Caco-2 (cell line): ENCODE results near the gene RCVRN. TPM values are rescaled to one million over a fixed set of nuclear protein-coding genes. Genes with fewer than 3 reads are reported as not detected.

ENCODE experiments used
- BruUV-seq: library from RNA; stranded (reverse); fragments of 400-500 nt; replicated peaks from 2 replicates; lab custom pipeline; 2021; lab: Mats Ljungman, UMichigan
- CTCF ChIA-PET: fragments of 300-600 bp; sonication (Branson Sonifier 250); formaldehyde crosslinking; loops from one replicate; lab custom pipeline; 2022; ENCODE audit warnings: antibody characterized with exemption; lab: Charles Lee
- POLR2A ChIA-PET: fragments of 300-600 bp; sonication (Branson Sonifier 250); formaldehyde crosslinking; loops from one replicate; lab custom pipeline; 2022; ENCODE audit warnings: antibody characterized with exemption; lab: Charles Lee
- DNase-seq, 2 experiments: peaks; one replicate each; pipeline versions ENCODE4 v3.0.0 to v3.0.0-alpha.2; 2020 to 2022
- H3K27me3 ChIP-seq: replicated peaks from 2 replicates; pipeline ENCODE4 v1.6.0; 2011; ENCODE audit warnings: low read length; ENCODE audit not compliant: control insufficient read depth, insufficient read depth
- H3K36me3 ChIP-seq: 2 replicates; pipeline ENCODE4 v1.5.1; 2011; ENCODE audit warnings: low read length; ENCODE audit not compliant: control insufficient read depth, insufficient read depth
- H3K4me1 ChIP-seq: fragments of 250-450 bp; sonication (Bioruptor Pico); 2 replicates; pipeline ENCODE4 v1.5.1; 2020; ENCODE audit warnings: mild to moderate bottlenecking
- H3K4me3 ChIP-seq: 2 replicates; pipeline ENCODE4 v1.5.1; 2011; ENCODE audit warnings: low read depth, mild to moderate bottlenecking, control low read depth, low read length
- H3K9me3 ChIP-seq: fragments of 250-450 bp; sonication (Bioruptor Pico); 2 replicates; pipeline ENCODE4 v1.5.1; 2020; ENCODE audit warnings: mild to moderate bottlenecking, moderate library complexity
- H3K27ac Mint-ChIP-seq: one replicate; pipeline ENCODE4 v1.8.0; 2022; ENCODE audit warnings: mixed read lengths; ENCODE audit not compliant: unreplicated experiment
- H3K27me3 Mint-ChIP-seq: one replicate; pipeline ENCODE4 v1.8.0; 2022; ENCODE audit warnings: mixed read lengths; ENCODE audit not compliant: insufficient read depth, unreplicated experiment
- H3K36me3 Mint-ChIP-seq: one replicate; pipeline ENCODE4 v1.8.0; 2022; ENCODE audit warnings: mild to moderate bottlenecking, mixed read lengths; ENCODE audit not compliant: insufficient read depth, unreplicated experiment
- H3K4me1 Mint-ChIP-seq: one replicate; pipeline ENCODE4 v1.8.0; 2022; ENCODE audit warnings: low read depth, mixed read lengths; ENCODE audit not compliant: unreplicated experiment
- H3K4me3 Mint-ChIP-seq: one replicate; pipeline ENCODE4 v1.8.0; 2022; ENCODE audit warnings: mild to moderate bottlenecking, moderate library complexity, mixed read lengths; ENCODE audit not compliant: unreplicated experiment
- H3K9me3 Mint-ChIP-seq: one replicate; pipeline ENCODE4 v1.8.0; 2022; ENCODE audit warnings: mixed read lengths; ENCODE audit not compliant: unreplicated experiment
- CTCF ChIP-seq, 2 experiments: fragments of 200-600 bp in 1 of 2; IDR thresholded peaks; 1 replicate in 1 of 2; 2 replicates in 1 of 2; pipeline versions ENCODE4 v1.5.1 to v1.8.0; 2011 to 2022; ENCODE audit warnings: antibody characterized with exemption in 1 of 2, control low read depth in 1 of 2, inconsistent platforms in 1 of 2, low read depth in 1 of 2, low read length in 1 of 2, mild to moderate bottlenecking in 1 of 2, moderate library complexity in 1 of 2; ENCODE audit not compliant: insufficient read depth in 1 of 2, severe bottlenecking in 1 of 2, unreplicated experiment in 1 of 2
- intact Hi-C: fragments of 100-400 bp; cut with micrococcal nuclease; formaldehyde crosslinking; loops from one replicate; pipeline ENCODE4 v1.10.0; 2022; ENCODE audit not compliant: unreplicated experiment
- total RNA-seq: library from RNA; stranded (reverse); gene quantifications from 2 replicates; pipeline ENCODE4 v1.2.3, GENCODE V29; 2022

Gene RCVRN
- total RNA-seq, 1 experiment from 2014 or later = not detected

- no TSS peak for BruUV-seq
- Mint-ChIP-seq H3K36me3 (no peaks in the 10 kb centered on the region), H3K9me3 (no peaks in the 10 kb centered on the region), H3K27ac (no peak overlapping the region), H3K4me1 (no peaks in the 10 kb centered on the region), H3K27me3 (peaks cover 3% of the 10 kb centered on the region), H3K4me3 (no peak overlapping the region)
- peak in 1 of 2 experiments; percentile 21 for TF ChIP-seq CTCF (IDR thresholded peaks at IDR 0.05; ENCODE audit: insufficient read depth in 1 of 2, low read depth in 1 of 2, low read length in 1 of 2, severe bottlenecking in 1 of 2, unreplicated experiment in 1 of 2)
- no peaks in the 10 kb centered on the region for H3K27me3 ChIP-seq
- no peak overlapping the region for H3K4me3 ChIP-seq
- ChIA-PET CTCF (no interaction called here), POLR2A (no interaction called here)
- intact Hi-C loops = no loop called here
- no peaks in the 10 kb centered on the region for H3K36me3 ChIP-seq
- no peaks in the 10 kb centered on the region for H3K9me3 ChIP-seq
- no peaks in the 10 kb centered on the region for H3K4me1 ChIP-seq
- DNase-seq = peak in 1 of 2 experiments; percentile 19
Measured at GRCh38 chr17:9905902-9906301, 831 bp upstream of the RCVRN start.

DNA sequence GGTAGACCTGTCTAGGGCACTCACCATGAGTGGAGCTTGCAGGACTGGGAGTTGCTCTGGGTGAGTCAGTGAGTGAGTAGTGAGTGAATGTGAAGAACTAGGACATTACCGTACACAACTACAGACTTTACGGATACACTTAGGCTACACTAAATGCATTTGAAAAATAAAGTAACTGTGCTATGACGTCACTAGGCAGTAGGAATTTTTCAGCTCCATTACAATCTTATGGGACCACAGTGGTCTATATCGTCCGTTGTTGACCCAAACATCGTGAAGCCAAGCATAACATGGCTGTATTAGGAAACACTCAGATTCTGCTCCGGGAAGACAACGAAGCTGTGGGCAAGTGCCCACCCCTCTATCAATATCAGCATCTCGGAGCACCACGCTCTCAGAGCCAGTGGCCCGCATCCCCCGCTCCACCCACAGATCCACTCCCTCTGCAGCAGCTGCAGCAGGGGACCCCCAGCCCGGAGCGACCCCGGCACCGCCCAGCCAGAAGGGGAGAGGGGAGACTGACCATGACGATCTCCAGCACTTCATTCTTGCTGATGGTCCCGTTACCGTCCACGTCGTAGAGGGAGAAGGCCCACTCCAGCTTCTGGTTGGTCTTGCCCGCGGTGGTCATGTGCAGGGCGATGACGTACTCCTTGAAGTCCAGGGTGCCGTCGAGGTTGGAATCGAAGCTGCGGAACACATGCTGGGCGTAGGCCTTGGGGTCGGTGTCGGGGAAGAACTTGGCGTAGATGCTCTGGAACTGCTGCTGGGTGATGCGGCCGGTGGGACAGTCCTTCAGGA, 594 bp downstream of the RCVRN start:
- Mint-ChIP-seq H3K27me3 (peaks cover 1% of the 10 kb centered on the region), H3K4me1 (no peaks in the 10 kb centered on the region), H3K27ac (no peak overlapping the region), H3K36me3 (no peaks in the 10 kb centered on the region), H3K9me3 (no peaks in the 10 kb centered on the region), H3K4me3 (no peak overlapping the region)
- POLR2A ChIA-PET = no interaction called here
- Histone ChIP-seq H3K4me1 (no peaks in the 10 kb centered on the region), H3K9me3 (no peaks in the 10 kb centered on the region), H3K36me3 (no peaks in the 10 kb centered on the region), H3K27me3 (no peaks in the 10 kb centered on the region), H3K4me3 (no peak overlapping the region)
- BruUV-seq = no TSS peak
- TF ChIP-seq CTCF (IDR thresholded peaks at IDR 0.05; ENCODE audit: insufficient read depth in 1 of 2, low read depth in 1 of 2, low read length in 1 of 2, severe bottlenecking in 1 of 2, unreplicated experiment in 1 of 2) = no peak
- DNase-seq = no peak
- CTCF ChIA-PET = no interaction called here
- intact Hi-C loops = no loop called here

DNA sequence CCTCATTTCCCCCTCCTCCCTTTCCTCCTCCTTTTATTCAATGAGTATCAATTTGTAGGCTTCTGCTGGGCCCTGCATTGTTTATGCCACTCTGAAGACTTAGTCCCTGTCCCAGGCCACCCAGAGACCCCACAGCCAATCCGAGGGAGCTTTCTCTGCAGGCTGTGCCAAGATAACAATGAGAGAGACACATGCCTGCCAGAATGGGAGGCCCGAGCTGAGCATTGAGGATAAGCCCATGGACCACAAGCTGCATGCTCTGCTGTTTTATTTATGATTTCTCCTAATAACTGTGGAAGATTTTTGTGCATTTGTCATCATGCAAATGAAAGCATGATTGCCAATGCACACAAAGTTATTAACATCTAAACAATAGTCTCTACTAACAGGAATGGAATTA, 3.0 kb downstream of the RCVRN start:
- Mint-ChIP-seq H3K36me3 (no peaks in the 10 kb centered on the region), H3K4me3 (no peak overlapping the region), H3K4me1 (no peaks in the 10 kb centered on the region), H3K27me3 (peaks cover 2% of the 10 kb centered on the region), H3K27ac (no peak overlapping the region), H3K9me3 (no peaks in the 10 kb centered on the region)
- DNase-seq = no peak
- ChIA-PET POLR2A (no interaction called here), CTCF (no interaction called here)
- Histone ChIP-seq H3K9me3 (no peaks in the 10 kb centered on the region), H3K4me1 (no peaks in the 10 kb centered on the region), H3K27me3 (no peaks in the 10 kb centered on the region), H3K36me3 (no peaks in the 10 kb centered on the region), H3K4me3 (no peak overlapping the region)
- TF ChIP-seq CTCF (IDR thresholded peaks at IDR 0.05; ENCODE audit: insufficient read depth in 1 of 2, low read depth in 1 of 2, low read length in 1 of 2, severe bottlenecking in 1 of 2, unreplicated experiment in 1 of 2) = no peak
- BruUV-seq = no TSS peak
- intact Hi-C loops = no loop called here
